Loucy (cell line): Measurements from ENCODE around the gene NRIP2.

ENCODE experiments used
- H2AFZ ChIP-seq: fragments of 200-600 bp; sonication (generic); 2 replicates; pipeline ENCODE4 v1.6.0; 2016; ENCODE audit warnings: antibody characterized with exemption, mild to moderate bottlenecking, low read length, moderate library complexity
- H3F3A ChIP-seq: fragments of 200-600 bp; 2 replicates; pipeline ENCODE4 v1.6.0; 2016; ENCODE audit warnings: antibody characterized with exemption, low read depth, mild to moderate bottlenecking
- H3K27me3 ChIP-seq: fragments of 200-600 bp; sonication (generic); 2 replicates; pipeline ENCODE4 v1.6.1; 2014; ENCODE audit warnings: low read length, mild to moderate bottlenecking; ENCODE audit not compliant: insufficient read depth, poor library complexity, severe bottlenecking
- H3K36me3 ChIP-seq: fragments of 200-600 bp; sonication (generic); 2 replicates; pipeline ENCODE4 v1.6.1; 2016; ENCODE audit warnings: low read length; ENCODE audit not compliant: insufficient read depth
- H3K4me1 ChIP-seq: fragments of 200-600 bp; sonication (generic); 2 replicates; pipeline ENCODE4 v1.5.1; 2014; ENCODE audit warnings: low read length, mild to moderate bottlenecking; ENCODE audit not compliant: insufficient read depth, poor library complexity, severe bottlenecking
- H3K4me2 ChIP-seq: fragments of 200-600 bp; sonication (generic); 2 replicates; pipeline ENCODE4 v1.6.0; 2014; ENCODE audit warnings: antibody characterized with exemption, low read length, low read depth, mild to moderate bottlenecking; ENCODE audit not compliant: poor library complexity, severe bottlenecking
- H3K4me3 ChIP-seq: fragments of 200-600 bp; sonication (generic); 2 replicates; pipeline ENCODE4 v1.5.1; 2014; ENCODE audit warnings: low read length, mild to moderate bottlenecking, mixed read lengths; ENCODE audit not compliant: poor library complexity, severe bottlenecking
- H3K79me2 ChIP-seq: fragments of 200-600 bp; sonication (generic); 2 replicates; pipeline ENCODE4 v1.6.1; 2014; ENCODE audit warnings: low read length; ENCODE audit not compliant: insufficient read depth
- H3K9ac ChIP-seq: fragments of 200-600 bp; sonication (generic); 2 replicates; pipeline ENCODE4 v1.6.0; 2014; ENCODE audit warnings: mild to moderate bottlenecking, low read depth, low read length, moderate library complexity; ENCODE audit not compliant: poor library complexity, severe bottlenecking
- H3K9me2 ChIP-seq: fragments of 200-600 bp; sonication (generic); replicated peaks from 2 replicates; pipeline ENCODE4 v1.6.1; 2016; ENCODE audit warnings: low read depth, low read length, mixed read lengths
- H3K9me3 ChIP-seq: fragments of 200-600 bp; sonication (generic); 2 replicates; pipeline ENCODE4 v1.6.1; 2014; ENCODE audit warnings: mild to moderate bottlenecking, antibody characterized with exemption, low read length, low read depth; ENCODE audit not compliant: insufficient read depth
- H4K20me1 ChIP-seq: fragments of 200-600 bp; sonication (generic); 2 replicates; pipeline ENCODE4 v1.6.0; 2014; ENCODE audit warnings: antibody characterized with exemption, low read length, mild to moderate bottlenecking; ENCODE audit not compliant: insufficient read depth, poor library complexity, severe bottlenecking
- EZH2phosphoT487 ChIP-seq: fragments of 200-600 bp; IDR thresholded peaks from 2 replicates; pipeline ENCODE4 v1.6.1; 2018; ENCODE audit warnings: antibody characterized with exemption, mild to moderate bottlenecking, moderate library complexity, borderline replicate concordance
- TF ChIP-seq, protein P1 (sequence below): fragments of 200-600 bp; sonication (generic); conservative IDR thresholded peaks from 2 replicates; pipeline ENCODE4 v1.5.1; 2014; ENCODE audit warnings: mild to moderate bottlenecking, antibody characterized with exemption, low read length

The NRIP2 gene

DNA sequence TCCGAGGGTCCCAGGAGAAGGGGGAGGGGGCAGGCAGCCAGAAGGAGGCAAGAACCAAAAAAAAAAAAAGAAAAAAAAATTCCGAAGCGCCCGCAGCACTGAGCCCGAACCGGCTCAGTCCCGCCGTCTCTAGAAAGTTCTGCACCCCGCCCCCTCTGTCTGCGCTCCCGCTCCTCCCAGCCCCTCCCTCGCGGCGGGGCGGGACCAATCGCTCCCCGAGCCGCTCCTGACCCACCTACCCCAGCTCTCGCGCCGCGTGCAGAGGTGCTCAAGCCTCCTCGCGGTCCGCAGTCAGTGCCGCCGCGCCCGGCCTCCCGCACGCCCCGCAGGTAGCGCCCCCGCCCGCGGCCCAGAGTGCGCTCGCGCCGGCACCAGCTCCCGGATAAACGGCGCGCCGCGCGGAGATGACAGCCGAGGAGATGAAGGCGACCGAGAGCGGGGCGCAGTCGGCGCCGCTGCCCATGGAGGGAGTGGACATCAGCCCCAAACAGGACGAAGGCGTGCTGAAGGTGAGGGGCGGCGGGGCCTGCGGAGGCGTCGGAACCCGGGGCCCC lies 40.0 kb downstream of the NRIP2 start, which contains the start of gene FKBP4:
FKBP4 (plus strand) TSS at position 235 of the 554 bp plus-strand sequence; CDS start at position 405, 170 bp downstream.
- H3K4me3 ChIP-seq: peak within 1 kb of the TSS; percentile 86
- peaks cover 26% of the 10 kb centered on the region for H4K20me1 ChIP-seq
- peaks cover 24% of the 10 kb centered on the region; the same call in 1 of the 2 replicates for H3K36me3 ChIP-seq
- no peaks in the 10 kb centered on the region for H3K9me3 ChIP-seq
- peak within 1 kb of the TSS; percentile 80 for H3K9ac ChIP-seq
- peaks cover 32% of the 10 kb centered on the region for H3K79me2 ChIP-seq
- TF ChIP-seq, protein P1, sequence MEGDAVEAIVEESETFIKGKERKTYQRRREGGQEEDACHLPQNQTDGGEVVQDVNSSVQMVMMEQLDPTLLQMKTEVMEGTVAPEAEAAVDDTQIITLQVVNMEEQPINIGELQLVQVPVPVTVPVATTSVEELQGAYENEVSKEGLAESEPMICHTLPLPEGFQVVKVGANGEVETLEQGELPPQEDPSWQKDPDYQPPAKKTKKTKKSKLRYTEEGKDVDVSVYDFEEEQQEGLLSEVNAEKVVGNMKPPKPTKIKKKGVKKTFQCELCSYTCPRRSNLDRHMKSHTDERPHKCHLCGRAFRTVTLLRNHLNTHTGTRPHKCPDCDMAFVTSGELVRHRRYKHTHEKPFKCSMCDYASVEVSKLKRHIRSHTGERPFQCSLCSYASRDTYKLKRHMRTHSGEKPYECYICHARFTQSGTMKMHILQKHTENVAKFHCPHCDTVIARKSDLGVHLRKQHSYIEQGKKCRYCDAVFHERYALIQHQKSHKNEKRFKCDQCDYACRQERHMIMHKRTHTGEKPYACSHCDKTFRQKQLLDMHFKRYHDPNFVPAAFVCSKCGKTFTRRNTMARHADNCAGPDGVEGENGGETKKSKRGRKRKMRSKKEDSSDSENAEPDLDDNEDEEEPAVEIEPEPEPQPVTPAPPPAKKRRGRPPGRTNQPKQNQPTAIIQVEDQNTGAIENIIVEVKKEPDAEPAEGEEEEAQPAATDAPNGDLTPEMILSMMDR: no peak
- TF ChIP-seq EZH2phosphoT487: no peak
- H3K27me3 ChIP-seq: no peaks in the 10 kb centered on the region
- no peaks in the 10 kb centered on the region for H3K9me2 ChIP-seq
- no peaks in the 10 kb centered on the region for H3F3A ChIP-seq
- peaks cover 30% of the 10 kb centered on the region for H3K4me1 ChIP-seq
- peak within 1 kb of the TSS; percentile 93 for H3K4me2 ChIP-seq
- peak within 1 kb of the TSS; percentile 89 for H2AFZ ChIP-seq

DNA sequence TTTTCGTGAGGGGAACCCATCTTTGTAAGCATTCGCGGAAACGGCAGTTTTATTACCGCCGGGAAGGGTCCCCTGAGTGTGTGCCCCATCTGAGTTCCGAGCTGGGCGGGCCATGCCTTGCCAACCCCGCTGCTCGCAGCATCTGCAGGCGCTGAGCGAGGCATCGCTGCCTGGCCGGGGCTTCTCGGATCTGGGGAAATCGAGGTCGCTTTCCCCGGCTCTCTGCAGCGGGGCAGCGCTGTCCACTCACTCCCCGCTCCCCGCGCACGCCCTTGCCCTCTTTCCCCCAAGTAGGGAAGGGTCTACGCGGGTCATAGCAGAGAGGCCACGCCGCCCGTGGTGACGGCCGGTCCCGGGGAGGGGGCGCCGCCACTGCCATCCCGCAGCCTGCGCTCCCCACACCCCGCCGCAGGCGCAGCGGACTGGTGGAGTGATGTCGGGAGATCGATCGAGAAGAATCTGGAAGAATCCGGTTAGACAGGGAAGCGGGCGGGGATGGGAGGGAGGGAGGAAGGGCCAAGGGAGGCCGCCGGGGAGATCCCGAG lies 40.6 kb downstream of the NRIP2 start:
- no peaks in the 10 kb centered on the region for H3K27me3 ChIP-seq
- peaks cover 32% of the 10 kb centered on the region for H3K79me2 ChIP-seq
- H3K9ac ChIP-seq: peak overlapping the region; percentile 80
- TF ChIP-seq EZH2phosphoT487: no peak
- TF ChIP-seq, protein P1: no peak
- peaks cover 26% of the 10 kb centered on the region for H4K20me1 ChIP-seq
- H3K9me2 ChIP-seq: no peaks in the 10 kb centered on the region
- peak overlapping the region; percentile 86 for H3K4me3 ChIP-seq
- H3K4me2 ChIP-seq: peak overlapping the region; percentile 93
- peaks cover 30% of the 10 kb centered on the region for H3K4me1 ChIP-seq
- H3F3A ChIP-seq: no peaks in the 10 kb centered on the region
- H3K36me3 ChIP-seq: peaks cover 19% of the 10 kb centered on the region; the same call in 1 of the 2 replicates
- H2AFZ ChIP-seq: peak overlapping the region; percentile 89
- H3K9me3 ChIP-seq: no peaks in the 10 kb centered on the region

DNA sequence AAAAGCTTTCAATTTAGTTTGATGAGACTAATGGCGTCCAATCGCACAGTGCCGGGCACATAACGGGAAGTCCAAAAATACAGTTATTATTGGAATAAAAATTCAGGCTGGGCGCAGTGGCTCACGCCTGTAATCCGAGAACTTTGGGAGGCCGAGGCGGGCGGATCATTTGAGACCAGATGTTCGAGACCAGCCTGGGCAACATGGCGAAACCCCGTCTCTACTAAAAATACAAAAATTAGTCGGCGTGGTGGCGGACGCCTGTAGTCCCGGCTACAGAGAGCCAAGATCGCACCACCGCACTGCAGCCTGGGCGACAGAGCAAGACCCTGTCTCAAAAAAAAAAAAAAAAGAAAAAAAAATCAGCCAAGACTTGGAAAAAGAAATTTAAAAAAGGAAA lies 41.3 kb downstream of the NRIP2 start:
- Histone ChIP-seq H3F3A (no peaks in the 10 kb centered on the region), H3K27me3 (no peaks in the 10 kb centered on the region), H3K9me3 (no peaks in the 10 kb centered on the region), H3K9ac (no peak overlapping the region), H3K4me3 (peak overlapping the region; percentile 86), H3K4me2 (peak overlapping the region; percentile 93), H3K79me2 (peaks cover 30% of the 10 kb centered on the region), H3K9me2 (no peaks in the 10 kb centered on the region), H4K20me1 (peaks cover 26% of the 10 kb centered on the region), H3K36me3 (peaks cover 12% of the 10 kb centered on the region; the same call in 1 of the 2 replicates), H2AFZ (no peak overlapping the region), H3K4me1 (peaks cover 30% of the 10 kb centered on the region)
- TF ChIP-seq, protein P1: no peak
- no peak for TF ChIP-seq EZH2phosphoT487
